B cell (primary cell): ENCODE results near the gene CLCN7. TPM values are rescaled to one million over a fixed set of nuclear protein-coding genes. Genes with fewer than 3 reads are reported as not detected.

Experiments
- ATAC-seq: fragments of 200-7000 bp; cut with Tn5 transposase; one replicate; pipeline ENCODE4 v1.10.0; 2021; ENCODE audit warnings: low read depth, mild to moderate bottlenecking, moderate number of reproducible peaks, moderate library complexity
- CTCF ChIA-PET: fragments of 350-600 bp; sonication (Branson Sonifier 250); formaldehyde crosslinking; loops from one replicate; lab custom pipeline; 2021; ENCODE audit warnings: antibody characterized with exemption, inconsistent platforms; lab: Charles Lee
- POLR2A ChIA-PET: fragments of 350-600 bp; sonication (Branson Sonifier 250); formaldehyde crosslinking; loops from one replicate; lab custom pipeline; 2021; ENCODE audit warnings: antibody characterized with exemption; lab: Charles Lee
- DNase-seq: peaks from one replicate; pipeline ENCODE4 v3.0.0; 2013
- H2AFZ ChIP-seq: 2 replicates; pipeline ENCODE4 v1.6.1; 2012; ENCODE audit warnings: mild to moderate bottlenecking, low read depth, low read length; ENCODE audit not compliant: insufficient read depth, poor library complexity, severe bottlenecking
- H3K27ac ChIP-seq, 2 donors: 1 replicate in 1 of 2; 2 replicates in 1 of 2; pipeline ENCODE4 v1.5.1; 2012 to 2013; ENCODE audit warnings: low read length in 2 of 2, mild to moderate bottlenecking in 2 of 2, moderate library complexity in 1 of 2
- H3K27me3 ChIP-seq, 4 experiments: fragments of 200-600 bp in 1 of 4; sonication (generic) in 1 of 4; replicated peaks in 1 of 4; 1 replicate in 2 of 4; 2 replicates in 2 of 4; pipeline versions ENCODE4 v1.6.1 to v1.7.0; 2013 to 2016; ENCODE audit warnings: low read length in 3 of 4, mild to moderate bottlenecking in 2 of 4, mixed read lengths in 1 of 4, moderate library complexity in 1 of 4; ENCODE audit not compliant: insufficient read depth in 4 of 4, control insufficient read depth in 3 of 4; ENCODE audit errors: control extremely low read depth in 1 of 4
- H3K36me3 ChIP-seq, 2 experiments: replicated peaks in 1 of 2; 1 replicate in 1 of 2; 2 replicates in 1 of 2; pipeline versions ENCODE4 v1.6.1 to v1.7.1; 2013; ENCODE audit warnings: low read length in 1 of 2; ENCODE audit not compliant: insufficient read depth in 2 of 2, control insufficient read depth in 1 of 2; ENCODE audit errors: control extremely low read depth in 1 of 2, extremely low read depth in 1 of 2
- H3K4me1 ChIP-seq, 2 donors: fragments of 200-600 bp in 1 of 2; sonication (generic) in 1 of 2; 1 replicate in 1 of 2; 2 replicates in 1 of 2; pipeline versions ENCODE4 v1.5.1 to v1.6.1; 2013 to 2017; ENCODE audit warnings: low read length in 2 of 2; ENCODE audit not compliant: control insufficient read depth in 2 of 2, insufficient read depth in 2 of 2
- H3K4me2 ChIP-seq: replicated peaks from 2 replicates; pipeline ENCODE3; 2012; ENCODE audit warnings: mild to moderate bottlenecking, low read depth, low read length; ENCODE audit not compliant: poor library complexity, severe bottlenecking
- H3K4me3 ChIP-seq, 5 experiments: fragments of 200-600 bp in 1 of 5; sonication (generic) in 1 of 5; 1 replicate in 3 of 5; 2 replicates in 2 of 5; pipeline versions ENCODE4 v1.5.1 to v1.7.0; 2011 to 2016; ENCODE audit warnings: low read length in 4 of 5, mild to moderate bottlenecking in 4 of 5, low read depth in 2 of 5, control low read depth in 1 of 5, moderate library complexity in 1 of 5; ENCODE audit not compliant: insufficient read depth in 1 of 5; ENCODE audit errors: control extremely low read depth in 1 of 5, extremely low read depth in 1 of 5
- H3K79me2 ChIP-seq: fragments of 200-600 bp; sonication (generic); one replicate; pipeline ENCODE4 v1.6.0; 2016; ENCODE audit warnings: low read length; ENCODE audit not compliant: control insufficient read depth, insufficient read depth
- H3K9ac ChIP-seq: fragments of 200-600 bp; sonication (generic); 2 replicates; pipeline ENCODE4 v1.6.1; 2017; ENCODE audit warnings: mild to moderate bottlenecking, low read length, moderate library complexity
- H3K9me3 ChIP-seq, 3 donors: one replicate each; pipeline versions ENCODE4 v1.6.1 to v1.7.1; 2013; ENCODE audit warnings: low read length in 2 of 3; ENCODE audit not compliant: control insufficient read depth in 2 of 3, insufficient read depth in 1 of 3; ENCODE audit errors: control extremely low read depth in 1 of 3
- H4K20me1 ChIP-seq: 2 replicates; pipeline ENCODE4 v1.6.0; 2012; ENCODE audit warnings: mild to moderate bottlenecking, low read length; ENCODE audit not compliant: insufficient read depth, control insufficient read depth, poor library complexity, severe bottlenecking
- H3K27ac Mint-ChIP-seq: one replicate; pipeline ENCODE4 v1.8.0; 2021; ENCODE audit warnings: mixed read lengths
- H3K27me3 Mint-ChIP-seq: one replicate; pipeline ENCODE4 v1.8.0; 2021; ENCODE audit warnings: mixed read lengths
- H3K4me1 Mint-ChIP-seq: one replicate; pipeline ENCODE4 v1.8.0; 2021; ENCODE audit warnings: mixed read lengths
- H3K4me3 Mint-ChIP-seq: one replicate; pipeline ENCODE4 v1.8.0; 2021; ENCODE audit warnings: mixed read lengths
- H3K9me3 Mint-ChIP-seq: one replicate; pipeline ENCODE4 v1.8.0; 2022; ENCODE audit warnings: mixed read lengths; ENCODE audit not compliant: insufficient read depth
- CTCF ChIP-seq: fragments of 200-600 bp; IDR thresholded peaks from one replicate; pipeline ENCODE4 v1.8.0; 2022; ENCODE audit warnings: antibody characterized with exemption, mild to moderate bottlenecking
- EZH2 ChIP-seq: IDR thresholded peaks from 2 replicates; pipeline ENCODE4 v1.6.1; 2012; ENCODE audit warnings: borderline replicate concordance, low read depth, mild to moderate bottlenecking, moderate library complexity, low read length; ENCODE audit not compliant: insufficient read depth, poor library complexity, severe bottlenecking
- whole genome bisulfite sequencing: methylation state at CpG from one replicate; pipeline ENCODE4 v1.1.5; 2013; ENCODE audit warnings: missing lambda C conversion rate; ENCODE audit not compliant: insufficient coverage; 5-methylcytosine and 5-hydroxymethylcytosine counted together
- intact Hi-C: fragments of 100-400 bp; cut with micrococcal nuclease; formaldehyde crosslinking; loops from one replicate; pipeline ENCODE4 v1.10.0; 2022
- polyA plus RNA-seq: library from polyadenylated mRNA; depleted of rRNA; stranded (reverse); fragments of >200 nt; gene quantifications from 2 replicates; pipeline ENCODE4 v1.2.3, GENCODE V29; 2012
- total RNA-seq, 2 donors: library from RNA; stranded (reverse); fragments of 120-200 nt in 1 of 2; gene quantifications; 1 replicate in 1 of 2; 2 replicates in 1 of 2; pipeline versions ENCODE4 v1.2.3 to v1.2.4, GENCODE V29; 2013 to 2022

Gene CLCN7
- total and polyA plus RNA-seq, 2 donors (not counting 1 experiment from before 2014, with no cell fraction given), result 215 to 274 TPM

GRCh38 chr16:1519831-1520230 lies 45.0 kb upstream of the CLCN7 start:
- no peaks in the 10 kb centered on the region for H3K36me3 ChIP-seq
- WGBS, result 95% methylated on average over 15 of the region's 17 CpGs

GRCh38 chr16:1518626-1519135 lies 43.9 kb upstream of the CLCN7 start:
- WGBS, result 95% methylated on average over 13 of the region's 16 CpGs
- H4K20me1 ChIP-seq, result no peaks in the 10 kb centered on the region
- H3K79me2 ChIP-seq, result no peaks in the 10 kb centered on the region
- Mint-ChIP-seq H3K27me3 (no peaks in the 10 kb centered on the region), H3K27ac (no peak overlapping the region), H3K4me1 (no peaks in the 10 kb centered on the region), H3K9me3 (no peaks in the 10 kb centered on the region), H3K4me3 (no peak overlapping the region)
- H3K36me3 ChIP-seq, result no peaks in the 10 kb centered on the region
- POLR2A ChIA-PET, result no interaction called here
- no peak overlapping the region for H3K4me2 ChIP-seq
- H3K27ac ChIP-seq, result no peak overlapping the region
- no peaks in the 10 kb centered on the region for H3K4me1 ChIP-seq
- no peak for ATAC-seq
- CTCF ChIA-PET, result no interaction called here
- no peaks in the 10 kb centered on the region for H3K27me3 ChIP-seq
- peaks cover 0 to 16% (median 7%) of the 10 kb centered on the region in 3 donors for H3K9me3 ChIP-seq
- no peak overlapping the region for H2AFZ ChIP-seq
- no peak for TF ChIP-seq CTCF
- TF ChIP-seq EZH2, result no peak
- H3K9ac ChIP-seq, result no peak overlapping the region
- no peak overlapping the region for H3K4me3 ChIP-seq
- no peak for DNase-seq
- intact Hi-C loops, result no loop called here

More at GRCh38 chr16:1519831-1520230, 45.0 kb upstream of the CLCN7 start:
- Histone ChIP-seq H3K27ac (no peak overlapping the region), H3K4me1 (no peaks in the 10 kb centered on the region), H3K4me3 (no peak overlapping the region), H2AFZ (no peak overlapping the region), H3K4me2 (no peak overlapping the region), H3K9ac (no peak overlapping the region), H3K79me2 (no peaks in the 10 kb centered on the region), H3K9me3 (peaks cover 0 to 6% (median 0%) of the 10 kb centered on the region in 3 donors), H3K27me3 (no peaks in the 10 kb centered on the region), H4K20me1 (no peaks in the 10 kb centered on the region)
- TF ChIP-seq CTCF (no peak), EZH2 (no peak)
- Mint-ChIP-seq H3K4me3 (no peak overlapping the region), H3K9me3 (no peaks in the 10 kb centered on the region), H3K27me3 (no peaks in the 10 kb centered on the region), H3K4me1 (no peaks in the 10 kb centered on the region), H3K27ac (no peak overlapping the region)
- CTCF ChIA-PET, result no interaction called here
- DNase-seq (no peak), ATAC-seq (no peak)
- POLR2A ChIA-PET, result no interaction called here
- intact Hi-C loops, result no loop called here
